ENCODE results near the gene MX1.

MX1 gene

GRCh38 chr21:41470054-41470453 is 44.0 kb downstream of the MX1 start:
- no peak for DNase-seq (ENCODE audit: extremely low read depth, low read depth)
- no peak overlapping the region for H3K4me3 ChIP-seq (replicated peaks; ENCODE audit: low read depth, low read length)
- no peak for TF ChIP-seq CTCF (IDR thresholded peaks at IDR 0.05; ENCODE audit: low read depth, low read length, missing control alignments)

GRCh38 chr21:41472753-41473548 is 46.9 kb downstream of the MX1 start:
- no peak overlapping the region for H3K4me3 ChIP-seq (replicated peaks; ENCODE audit: low read depth, low read length)
- TF ChIP-seq CTCF (IDR thresholded peaks at IDR 0.05; ENCODE audit: low read depth, low read length, missing control alignments) = no peak
- no peak for DNase-seq (ENCODE audit: extremely low read depth, low read depth)

- H3K4me3 ChIP-seq (replicated peaks; ENCODE audit: low read depth, low read length) = no peak overlapping the region
- TF ChIP-seq CTCF (IDR thresholded peaks at IDR 0.05; ENCODE audit: low read depth, low read length, missing control alignments) = no peak
- no peak for DNase-seq (ENCODE audit: extremely low read depth, low read depth)
Observed at GRCh38 chr21:41475714-41476420, 49.8 kb downstream of the MX1 start.

GRCh38 chr21:41477641-41478318 is 51.7 kb downstream of the MX1 start:
- H3K4me3 ChIP-seq (replicated peaks; ENCODE audit: low read depth, low read length) = no peak overlapping the region
- no peak for TF ChIP-seq CTCF (IDR thresholded peaks at IDR 0.05; ENCODE audit: low read depth, low read length, missing control alignments)
- DNase-seq (ENCODE audit: extremely low read depth, low read depth) = no peak

GRCh38 chr21:41478319-41479177 is 52.5 kb downstream of the MX1 start:
- no peak overlapping the region for H3K4me3 ChIP-seq (replicated peaks; ENCODE audit: low read depth, low read length)
- no peak for TF ChIP-seq CTCF (IDR thresholded peaks at IDR 0.05; ENCODE audit: low read depth, low read length, missing control alignments)

GRCh38 chr21:41479686-41480085 is 53.6 kb downstream of the MX1 start:
- TF ChIP-seq CTCF (IDR thresholded peaks at IDR 0.05; ENCODE audit: low read depth, low read length, missing control alignments) = no peak
- DNase-seq (ENCODE audit: extremely low read depth, low read depth) = no peak
- no peak overlapping the region for H3K4me3 ChIP-seq (replicated peaks; ENCODE audit: low read depth, low read length)

More at GRCh38 chr21:41478319-41479177, 52.5 kb downstream of the MX1 start:
- no peak for DNase-seq (ENCODE audit: extremely low read depth, low read depth)

Measured in HFF-Myc (cell line).